Measurements from ENCODE around the gene OTUB2.
A peak's percentile ranks its signal among the peaks of the same experiment; 100 is the strongest.

Gene OTUB2

DNA sequence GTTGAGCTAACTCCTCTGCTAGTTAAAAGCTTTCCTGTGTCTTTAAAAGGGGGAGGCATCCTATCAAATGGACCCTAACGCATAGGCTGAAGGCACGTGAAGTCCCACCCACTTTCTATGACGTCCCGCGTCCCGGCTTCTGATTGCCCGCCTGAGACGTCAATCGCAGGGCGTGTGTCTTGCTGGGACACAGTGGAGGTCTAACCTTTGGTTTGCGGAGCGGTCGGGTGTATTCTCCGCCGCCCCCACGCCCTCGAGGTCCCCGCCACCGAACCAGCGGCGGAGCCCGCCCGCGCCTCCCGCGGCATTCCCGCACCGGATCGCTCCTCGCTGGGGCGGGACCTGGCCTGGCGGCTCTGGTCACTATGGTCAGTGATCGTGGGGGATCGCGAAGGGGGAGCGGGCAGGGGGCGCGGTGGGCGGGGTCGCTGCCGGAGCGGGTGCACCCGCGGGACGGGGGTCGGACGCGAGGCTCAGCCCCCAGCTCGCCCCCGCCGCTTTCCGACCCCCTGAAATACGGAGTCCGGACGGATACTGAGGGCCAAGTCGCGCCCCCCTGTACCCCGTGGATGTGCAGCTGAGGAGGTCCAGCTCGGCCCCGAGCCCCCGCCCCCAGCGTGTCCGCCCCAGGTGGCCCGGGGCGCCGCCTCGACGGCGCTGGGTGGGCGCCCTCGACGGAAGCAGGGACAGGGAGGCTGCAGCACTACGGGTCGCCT is at the start of gene OTUB2:
TSS of gene OTUB2 (plus strand) at position 168 of the 716 bp plus-strand sequence. CDS start at position 366, 198 bp downstream.
- peak; percentile 99 for DNase-seq

DNA sequence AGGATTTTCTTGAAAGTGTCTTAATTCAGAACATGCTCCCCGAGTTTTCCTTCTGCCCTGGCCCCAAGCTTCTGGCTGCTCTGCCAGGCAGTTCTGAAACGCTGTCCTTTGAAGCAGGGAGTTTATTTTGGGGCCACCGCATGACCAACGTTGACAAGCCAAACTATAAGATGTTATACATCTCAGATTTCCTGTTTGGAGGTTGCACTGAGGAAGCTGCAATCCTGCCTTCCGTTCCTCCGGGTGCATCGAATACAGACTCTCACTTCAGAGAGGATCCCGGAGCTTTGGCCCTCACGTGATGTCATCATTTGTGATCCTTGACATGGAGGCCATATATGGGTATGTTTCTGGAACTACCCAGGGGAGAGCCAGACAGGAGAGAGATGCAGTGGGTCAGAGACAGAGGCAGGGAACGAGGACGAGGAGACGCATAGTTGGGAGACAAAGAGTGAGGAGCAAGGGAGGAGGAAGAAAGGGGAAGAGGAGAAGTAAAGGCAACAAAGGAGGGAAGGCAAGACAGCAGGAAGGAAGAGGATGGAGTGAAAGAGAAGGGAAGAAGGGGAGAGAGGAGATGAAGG is 49.6 kb upstream of the OTUB2 start, which contains the start of gene ASB2:
TSS of gene ASB2 (minus strand) at position 94 of the 581 bp plus-strand sequence. CDS start 12,031 bp downstream, outside the sequence.
- DNase-seq: no peak

DNA sequence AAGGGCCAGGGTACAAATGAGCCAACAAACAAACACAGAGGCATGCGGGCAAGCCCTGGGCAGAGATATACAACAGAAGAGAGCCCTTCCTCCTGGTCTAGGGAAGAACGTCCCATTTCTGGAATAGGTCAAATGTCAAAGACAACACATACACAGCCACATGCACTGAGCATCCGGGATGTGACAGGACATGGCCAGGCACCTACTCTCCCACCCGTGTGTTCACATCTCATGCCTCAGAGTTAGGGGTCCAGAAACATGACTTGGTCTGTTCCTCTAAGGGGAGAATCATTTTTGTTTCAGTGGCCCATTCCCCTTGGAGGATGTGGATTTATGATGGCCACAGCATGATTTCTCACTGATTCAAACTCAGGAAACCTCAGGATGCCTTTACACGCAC is 49.0 kb upstream of the OTUB2 start:
- DNase-seq: no peak

DNA sequence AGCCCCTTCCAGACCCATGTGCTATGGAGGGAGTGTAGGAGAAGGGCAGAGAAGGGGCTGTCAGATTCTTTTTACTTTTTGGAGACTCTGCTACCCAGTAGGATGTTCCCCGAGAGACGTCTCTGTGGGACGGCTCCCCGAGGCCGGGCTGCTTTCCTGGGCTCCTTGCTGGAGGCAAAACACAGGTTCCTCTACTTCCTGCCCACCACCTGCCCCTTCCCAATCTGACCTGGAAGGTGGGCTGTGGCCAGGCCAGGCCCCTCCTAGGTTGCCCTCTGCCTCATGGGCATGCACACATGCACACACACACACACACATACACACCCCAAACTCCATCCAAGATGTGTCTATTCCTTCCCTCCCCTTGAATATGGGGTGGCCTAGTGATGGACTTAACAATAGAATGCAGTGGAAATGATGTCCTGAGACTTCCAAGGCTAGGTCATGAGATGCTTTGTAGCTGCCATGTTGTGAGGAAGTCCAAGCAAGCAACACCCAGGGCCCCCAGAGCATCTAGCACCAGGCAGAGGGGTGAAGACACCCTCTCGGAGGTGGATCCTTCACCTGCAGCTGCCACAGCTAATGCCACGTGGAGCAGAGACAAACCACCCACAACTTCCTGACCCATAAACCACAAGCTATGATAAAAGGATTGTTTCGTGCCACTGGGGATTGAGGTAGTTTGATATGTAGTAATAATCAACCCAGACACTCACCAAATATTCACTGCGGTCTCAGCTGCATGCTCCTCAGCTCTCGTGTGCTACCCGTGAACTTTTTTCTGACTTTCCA is 48.2 kb upstream of the OTUB2 start:
- no peak for DNase-seq

DNA sequence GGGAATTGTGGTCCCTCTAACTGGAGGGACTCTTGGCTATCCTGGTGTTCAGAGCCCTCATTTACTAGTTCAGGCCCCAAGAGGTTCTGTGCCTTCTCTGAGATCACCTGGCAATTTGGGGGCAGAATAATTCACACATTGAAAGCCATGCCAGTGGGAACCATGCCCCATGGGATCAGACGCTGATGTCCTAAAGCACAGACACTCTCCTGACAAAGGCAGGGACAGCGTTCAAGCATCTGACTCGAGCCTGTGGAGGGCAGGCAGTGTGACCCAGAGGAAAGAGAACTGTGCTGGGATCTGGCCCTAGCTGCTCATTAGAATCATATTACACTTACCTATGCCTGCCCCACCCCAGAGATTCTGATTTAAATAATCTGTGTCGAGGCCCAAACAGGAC is 47.4 kb upstream of the OTUB2 start:
- DNase-seq: no peak

DNA sequence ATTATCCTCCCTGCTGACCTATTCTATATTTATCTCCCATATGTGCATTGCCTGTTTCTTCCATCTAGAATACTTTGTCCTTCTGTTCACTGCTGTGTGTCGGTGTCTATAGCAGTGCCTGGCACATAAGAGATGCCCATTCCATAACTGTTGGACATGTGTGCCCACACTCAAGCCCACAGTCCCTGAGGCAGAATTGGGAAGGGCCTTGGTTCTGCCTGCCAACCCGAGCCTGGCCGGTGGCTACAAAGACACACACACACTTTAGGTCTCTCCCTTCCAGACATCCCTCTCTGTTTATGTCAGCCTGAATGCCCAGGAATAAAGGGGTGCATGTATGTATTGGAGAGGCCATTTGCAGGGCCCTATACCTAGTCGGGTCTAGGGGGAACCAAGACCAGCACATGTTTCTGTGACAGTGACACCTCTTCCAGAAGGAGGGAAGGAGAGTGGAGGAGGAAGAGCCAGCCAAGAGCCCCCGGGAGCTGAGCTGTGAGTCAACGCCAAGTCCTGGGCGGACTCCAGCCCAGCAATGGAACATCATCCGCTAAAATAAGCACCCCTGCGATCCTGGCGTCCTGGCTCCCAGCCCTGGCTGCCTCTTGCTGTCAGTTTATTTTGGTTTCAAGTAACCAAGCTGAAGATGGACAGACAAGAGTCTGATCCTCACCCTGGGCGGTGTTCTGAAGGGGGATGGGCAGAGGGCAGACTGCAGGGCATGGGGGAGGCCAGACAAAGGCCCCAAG is 45.5 kb upstream of the OTUB2 start:
- peak; percentile 70 to 86 for DNase-seq

DNA sequence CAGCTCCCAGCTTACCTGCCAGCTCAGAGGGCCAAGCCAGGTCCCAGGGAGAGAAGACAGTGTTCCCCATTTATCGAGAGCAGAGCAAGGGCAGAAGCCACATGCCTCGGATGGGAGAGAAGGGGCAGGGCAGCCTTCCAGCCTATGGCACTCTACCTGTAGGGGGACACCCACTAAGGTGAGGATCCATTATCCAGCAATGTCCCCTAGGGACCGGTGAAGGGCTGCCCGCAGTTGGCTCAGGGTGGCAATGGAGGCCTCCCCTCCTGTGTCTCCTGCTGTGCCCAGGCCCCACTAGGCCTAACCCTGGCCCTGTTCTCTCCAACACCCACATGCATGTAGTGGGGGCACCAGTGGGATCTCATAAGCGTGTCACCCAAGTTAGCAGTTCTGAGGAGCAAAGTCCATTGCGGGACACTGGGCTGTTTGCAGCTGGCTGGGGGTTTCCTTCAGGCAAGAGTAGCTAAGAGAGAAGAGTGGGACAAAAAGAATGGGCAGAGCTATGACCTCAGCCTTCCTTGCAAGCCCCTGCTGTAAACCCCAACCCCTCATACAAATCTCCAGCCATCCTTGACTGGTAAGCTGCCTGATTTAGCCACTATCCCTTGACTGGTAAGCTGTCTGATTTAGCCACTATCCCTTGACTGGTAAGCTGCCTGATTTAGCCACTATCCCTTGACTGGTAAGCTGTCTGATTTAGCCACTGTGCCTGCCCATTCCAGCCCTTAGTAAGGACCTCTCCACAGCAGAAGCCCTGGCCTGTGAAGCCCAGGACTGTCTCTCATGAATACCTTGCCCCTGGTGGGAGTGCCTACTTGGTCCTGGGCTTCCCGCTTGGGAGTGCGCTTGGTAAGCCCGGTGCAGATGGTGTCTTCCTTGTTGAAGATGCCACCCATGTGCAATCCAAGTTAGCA is 44.6 kb upstream of the OTUB2 start:
- DNase-seq: no peak

DNA sequence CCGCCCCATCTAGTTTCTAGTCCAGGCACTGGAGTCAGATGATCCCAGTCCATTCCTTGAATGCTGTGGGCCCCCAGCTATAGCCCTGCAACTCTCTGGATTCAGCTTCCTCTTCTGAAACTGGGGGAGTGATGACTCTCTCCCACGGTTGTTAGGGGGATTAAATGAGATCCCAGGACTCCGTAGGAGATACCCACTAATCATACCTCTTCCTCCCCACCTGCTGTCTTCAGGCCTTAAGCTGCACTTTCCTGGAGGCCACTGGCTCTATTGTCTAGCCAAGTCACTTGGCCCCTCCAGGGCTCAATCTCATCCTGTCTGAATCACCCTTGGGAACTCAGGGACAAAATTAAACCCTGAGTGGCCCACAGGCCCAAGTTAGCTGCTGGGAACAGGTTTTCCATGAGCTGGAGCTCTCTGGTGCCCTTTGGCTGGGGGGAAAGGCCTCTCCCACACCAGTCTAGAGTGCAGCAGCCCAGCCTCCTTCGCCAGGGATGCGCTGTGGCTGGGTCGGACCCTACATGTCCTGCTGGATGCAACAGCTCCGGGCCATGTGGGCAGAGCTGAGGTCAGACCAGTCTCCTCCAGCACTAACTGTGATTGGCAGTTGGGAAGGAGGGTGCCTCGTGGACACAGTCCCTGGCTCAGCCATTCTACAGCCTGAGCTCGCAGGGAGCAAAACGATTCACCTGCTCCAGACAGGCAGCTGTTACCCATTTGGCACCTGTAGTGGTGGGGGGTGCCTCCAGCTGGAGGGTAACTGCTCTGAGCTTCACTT is 43.7 kb upstream of the OTUB2 start:
- DNase-seq: no peak

DNA sequence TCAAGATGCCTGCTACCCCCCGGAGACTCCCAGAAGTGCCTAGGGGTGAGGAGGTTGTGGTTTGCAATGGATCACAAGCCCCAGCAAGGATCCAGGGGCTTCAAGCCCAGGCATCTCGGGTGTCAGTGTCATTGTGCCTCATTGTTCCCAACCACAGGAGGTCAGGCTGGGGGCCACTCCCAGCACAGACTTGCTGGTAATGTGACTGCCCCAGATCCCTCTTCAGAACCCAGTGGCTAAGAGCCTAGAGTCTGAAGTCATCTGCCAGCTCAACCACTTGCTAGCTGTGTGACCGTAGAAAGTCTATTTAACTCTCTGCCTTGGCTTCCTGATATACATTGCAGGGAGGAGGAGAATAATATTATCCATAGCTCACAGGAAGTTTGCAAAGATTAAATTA is 42.1 kb upstream of the OTUB2 start:
- DNase-seq: no peak

DNA sequence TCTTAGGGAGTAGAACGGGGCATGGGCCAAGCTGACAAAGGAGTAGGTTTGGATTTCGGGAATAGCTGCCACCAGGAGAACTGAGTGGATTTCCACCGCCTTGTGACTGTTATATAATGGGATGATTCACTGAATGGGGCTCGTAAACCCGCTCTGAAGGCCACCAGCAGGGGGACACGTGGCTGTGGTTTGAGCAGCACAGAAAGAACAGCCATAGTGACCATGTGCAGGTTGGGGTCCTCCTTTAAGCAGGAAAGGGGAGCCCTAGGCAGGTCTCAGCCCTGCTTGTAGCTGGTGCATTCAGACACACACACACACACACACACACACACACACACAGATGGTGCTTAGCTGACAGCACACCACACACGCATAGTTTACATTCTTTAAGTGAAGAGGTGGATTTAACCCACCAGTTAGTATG is 41.1 kb upstream of the OTUB2 start:
- no peak for DNase-seq

DNA sequence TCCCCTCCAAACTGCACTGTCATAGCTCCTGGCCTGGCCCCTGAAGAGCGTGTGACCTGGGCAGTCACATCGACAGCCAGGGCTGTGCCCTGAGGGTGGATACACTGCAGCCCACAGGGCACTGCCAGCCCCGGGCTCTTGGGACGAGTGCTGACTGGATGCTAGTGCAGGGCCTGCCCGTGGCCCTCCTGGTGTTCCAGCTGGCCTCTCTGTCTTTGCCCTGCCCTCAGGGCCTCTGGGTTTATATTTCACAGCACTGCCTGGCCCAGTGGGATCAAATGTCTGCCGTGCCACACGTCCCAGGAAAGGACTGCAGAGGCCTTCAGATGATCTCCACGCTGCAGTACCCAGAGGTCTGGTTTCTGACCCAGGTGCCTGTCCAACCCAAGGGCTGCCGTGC is 39.2 kb upstream of the OTUB2 start:
- DNase-seq: no peak

DNA sequence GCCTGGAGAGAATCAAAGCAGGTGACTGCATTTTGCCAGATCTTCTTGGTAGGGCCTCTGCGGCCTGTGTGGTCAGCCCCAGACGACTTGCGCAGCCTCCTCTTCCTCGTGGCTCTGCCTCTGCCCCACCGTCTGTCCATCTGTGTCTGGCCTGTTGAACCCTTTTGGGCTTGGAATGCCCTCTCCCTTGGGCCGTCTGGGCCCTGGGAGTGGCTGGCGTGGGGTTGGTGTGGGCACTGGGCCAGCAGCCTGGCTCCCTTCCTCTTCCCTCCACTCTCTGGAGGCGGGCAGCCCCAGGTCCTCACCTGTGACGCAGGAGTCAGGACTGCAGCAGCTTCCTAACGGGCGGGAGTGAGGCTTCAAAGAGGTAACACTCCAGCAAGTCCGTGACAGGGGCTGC is 38.8 kb upstream of the OTUB2 start:
- no peak for DNase-seq

DNA sequence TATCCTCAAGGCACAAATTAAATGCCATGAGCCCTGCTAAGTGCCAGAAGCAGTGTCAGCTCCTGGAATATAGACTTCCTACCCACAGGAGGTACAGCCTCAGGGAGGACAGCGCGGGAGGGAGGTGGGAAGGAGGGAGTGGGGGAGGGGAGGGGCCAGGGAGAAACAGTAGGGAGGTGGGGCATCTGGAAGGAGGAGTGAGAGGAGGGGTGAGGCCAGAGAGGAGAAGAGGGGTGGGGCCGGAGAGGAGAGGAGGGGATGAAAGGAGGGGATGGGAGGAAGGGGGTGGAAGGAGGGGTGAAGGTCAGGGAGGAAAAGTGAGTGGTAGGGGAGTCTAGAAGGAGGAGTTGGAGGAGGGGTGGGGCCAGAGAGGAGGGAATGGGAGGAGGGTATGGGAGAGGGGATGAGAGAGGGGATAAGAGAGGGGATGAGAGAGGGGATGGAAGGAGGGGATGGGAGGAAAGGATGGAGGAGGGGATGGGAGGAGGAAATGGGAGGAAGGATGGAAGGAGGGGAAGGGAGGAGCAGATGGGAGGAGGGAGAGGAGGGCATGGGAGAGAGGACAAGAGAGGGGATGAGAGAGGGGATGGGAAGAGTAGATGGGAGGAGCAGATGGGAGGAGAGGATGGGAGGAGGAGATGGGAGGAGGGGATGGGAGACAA is 38.2 kb upstream of the OTUB2 start:
- DNase-seq: no peak

DNA sequence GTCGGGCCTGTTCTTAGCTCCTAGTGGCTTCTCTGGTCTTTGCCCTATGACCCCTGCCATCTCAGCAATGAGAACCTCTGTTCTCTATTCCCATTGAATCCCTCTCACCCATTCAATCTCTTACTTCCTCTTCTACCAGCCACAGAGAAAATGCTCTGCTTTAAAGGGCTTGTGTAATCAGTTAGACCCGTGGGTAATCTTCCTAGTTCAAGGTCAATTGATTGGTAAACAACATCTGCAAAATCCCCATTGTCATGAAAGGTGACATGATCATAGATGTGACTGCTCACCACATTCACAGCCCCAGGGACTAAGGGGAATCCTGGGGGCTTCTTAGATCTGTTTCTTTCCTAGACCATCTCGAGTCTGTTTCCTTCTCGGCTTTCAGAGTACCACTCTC is 36.2 kb upstream of the OTUB2 start:
- DNase-seq: no peak

DNA sequence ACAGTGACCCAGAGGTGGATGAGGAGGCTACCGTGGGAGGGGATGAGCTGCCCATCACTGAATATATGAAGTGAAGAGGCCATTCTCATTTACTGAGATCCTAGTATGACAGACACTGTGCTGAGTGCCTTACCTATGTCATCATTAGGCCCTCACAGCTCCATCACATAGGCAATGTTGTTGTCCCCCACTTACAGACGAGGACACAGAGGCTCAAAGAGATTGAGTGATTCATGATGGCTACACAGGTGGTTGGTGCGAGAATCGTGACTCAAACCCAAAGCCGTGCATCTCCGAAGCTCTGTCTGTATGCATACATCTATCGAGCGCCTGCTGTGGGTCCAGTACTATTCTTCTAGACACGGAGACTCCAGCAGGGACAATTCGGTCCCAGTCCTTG is 34.9 kb upstream of the OTUB2 start:
- no peak for DNase-seq

DNA sequence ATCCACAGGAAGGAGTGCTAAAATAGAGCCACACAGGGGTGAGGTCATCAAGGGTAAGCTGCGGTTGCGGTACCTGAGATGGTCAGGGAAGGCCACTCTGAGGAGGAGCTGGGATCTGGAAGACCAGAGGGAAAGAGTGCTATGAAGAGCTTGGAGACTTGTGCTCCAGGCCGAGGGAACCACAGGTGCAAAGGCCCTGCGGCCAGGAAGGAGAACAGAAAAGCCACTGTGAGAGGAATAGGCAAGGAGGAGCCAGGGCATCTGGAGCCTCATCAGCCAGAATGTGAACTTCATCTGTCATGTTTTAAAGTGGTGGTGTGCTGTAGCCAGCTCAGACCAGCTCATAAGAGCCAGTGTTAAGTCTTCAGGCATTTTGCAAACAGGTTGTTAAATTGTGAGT is 34.5 kb upstream of the OTUB2 start:
- no peak for DNase-seq

DNA sequence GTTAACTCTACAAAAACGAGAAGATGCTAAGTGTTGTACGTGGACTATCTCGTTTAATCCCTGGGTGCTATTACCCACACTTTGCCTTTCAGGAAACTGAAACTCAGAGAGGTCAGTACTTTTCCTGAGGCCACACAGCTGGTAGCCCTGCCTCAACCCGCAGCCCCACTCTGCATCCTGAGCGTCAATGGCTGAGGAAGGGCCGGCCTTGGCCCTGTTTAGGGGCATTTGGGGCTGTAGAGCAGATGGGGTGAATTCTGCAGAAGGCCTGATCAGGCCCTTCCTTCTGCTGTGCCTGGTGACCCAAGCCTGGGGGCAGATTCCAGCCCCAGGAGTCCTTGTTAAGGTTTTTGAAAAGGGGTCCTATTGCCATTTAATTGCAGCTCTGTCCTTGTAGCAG is 32.8 kb upstream of the OTUB2 start:
- DNase-seq: no peak

DNA sequence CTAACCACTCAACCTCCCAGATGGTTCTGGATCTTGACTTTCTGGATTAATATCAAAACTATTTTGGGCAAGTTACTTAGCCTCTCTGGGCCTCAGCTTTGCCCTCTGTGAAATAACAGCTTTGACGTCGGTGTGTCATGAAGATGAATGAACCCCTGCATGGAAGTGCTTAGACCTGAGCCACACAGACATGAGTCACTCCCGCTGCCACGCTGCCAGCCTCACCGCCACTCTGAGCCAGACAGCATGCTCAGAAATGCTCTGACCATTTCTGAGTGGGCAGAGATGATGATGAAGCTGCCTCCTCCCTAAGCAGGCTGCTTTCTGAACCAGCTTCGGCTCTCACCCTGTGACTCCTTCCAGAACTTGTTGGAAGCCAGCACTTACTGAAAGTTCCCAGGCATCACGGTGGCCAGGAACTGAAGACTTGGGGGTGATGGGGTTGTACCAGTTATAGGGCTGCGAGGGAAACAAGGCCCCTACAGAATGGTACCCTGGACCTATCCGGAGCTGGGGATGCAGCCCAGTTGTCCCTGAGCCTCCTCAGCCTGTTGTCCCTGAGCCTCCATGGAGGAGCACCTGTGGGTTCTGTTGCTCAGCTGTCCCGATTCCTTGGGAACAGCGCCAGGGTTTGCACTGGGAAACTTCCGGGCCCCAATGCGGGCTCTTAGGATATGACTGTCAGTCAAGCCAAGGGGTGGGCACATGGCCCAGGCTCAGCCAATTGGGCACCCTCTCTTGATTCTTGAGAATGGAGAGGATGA is 31.0 kb upstream of the OTUB2 start:
- peak in 1 of 2 experiments; percentile 67 for DNase-seq

DNA sequence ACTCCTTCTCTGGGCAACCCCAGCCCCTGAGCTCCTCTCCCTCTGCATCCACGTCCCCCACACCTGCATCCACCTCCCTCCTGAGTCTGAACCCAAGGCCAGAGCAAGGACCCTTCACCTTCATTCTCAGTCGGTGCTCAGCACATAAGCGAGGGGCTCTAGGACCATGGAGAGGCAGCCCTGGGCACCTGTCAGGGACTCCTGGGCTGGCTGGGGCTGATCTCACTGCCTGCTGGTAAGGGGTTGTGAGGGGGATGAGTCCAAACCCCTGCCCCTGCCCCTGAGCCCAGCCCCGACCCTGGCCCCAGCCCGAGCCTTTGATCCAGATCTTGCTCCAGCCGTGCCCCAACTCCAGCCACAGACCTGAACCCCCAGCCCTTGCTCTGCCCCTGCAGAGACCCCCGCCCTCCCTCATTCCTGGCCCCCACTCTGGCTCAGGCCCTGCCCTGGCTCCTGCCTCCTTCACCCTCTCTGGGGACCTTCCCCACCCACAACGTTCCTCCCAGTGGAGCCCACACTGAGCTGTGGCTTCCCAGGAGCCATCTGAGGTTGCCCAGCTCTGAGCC is 29.9 kb upstream of the OTUB2 start:
- no peak for DNase-seq

DNA sequence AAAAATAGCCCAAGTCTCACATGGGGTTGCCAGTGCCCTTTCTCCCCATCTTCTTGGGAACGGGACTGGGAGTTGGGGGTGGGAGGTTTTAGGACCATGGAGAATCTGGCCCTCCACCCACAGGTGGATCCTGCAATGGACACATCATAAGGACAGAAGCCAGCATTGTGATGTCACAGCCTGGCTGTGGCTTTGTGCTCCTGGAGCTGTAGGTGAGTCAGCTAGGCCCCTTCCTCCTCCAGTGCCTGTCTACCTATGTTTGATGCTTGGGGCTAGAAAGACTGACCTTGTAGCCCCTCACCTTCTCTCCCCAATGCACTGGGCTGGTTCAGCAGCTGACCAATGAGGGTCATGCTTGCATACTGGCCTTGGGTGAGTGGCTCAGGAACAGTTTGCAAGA is 29.1 kb upstream of the OTUB2 start, which contains the start of gene CCDC197:
TSS of gene CCDC197 (plus strand) at position 220 of the 400 bp plus-strand sequence. CDS start 831 bp downstream, outside the sequence.
- DNase-seq: no peak
